ENCODE measurements around the gene ASAP2. TPM values are rescaled to one million over a fixed set of nuclear protein-coding genes. Genes with fewer than 3 reads are reported as not detected.

The ASAP2 gene
- polyA plus RNA-seq, 1 experiment = 30.0 TPM

DNA sequence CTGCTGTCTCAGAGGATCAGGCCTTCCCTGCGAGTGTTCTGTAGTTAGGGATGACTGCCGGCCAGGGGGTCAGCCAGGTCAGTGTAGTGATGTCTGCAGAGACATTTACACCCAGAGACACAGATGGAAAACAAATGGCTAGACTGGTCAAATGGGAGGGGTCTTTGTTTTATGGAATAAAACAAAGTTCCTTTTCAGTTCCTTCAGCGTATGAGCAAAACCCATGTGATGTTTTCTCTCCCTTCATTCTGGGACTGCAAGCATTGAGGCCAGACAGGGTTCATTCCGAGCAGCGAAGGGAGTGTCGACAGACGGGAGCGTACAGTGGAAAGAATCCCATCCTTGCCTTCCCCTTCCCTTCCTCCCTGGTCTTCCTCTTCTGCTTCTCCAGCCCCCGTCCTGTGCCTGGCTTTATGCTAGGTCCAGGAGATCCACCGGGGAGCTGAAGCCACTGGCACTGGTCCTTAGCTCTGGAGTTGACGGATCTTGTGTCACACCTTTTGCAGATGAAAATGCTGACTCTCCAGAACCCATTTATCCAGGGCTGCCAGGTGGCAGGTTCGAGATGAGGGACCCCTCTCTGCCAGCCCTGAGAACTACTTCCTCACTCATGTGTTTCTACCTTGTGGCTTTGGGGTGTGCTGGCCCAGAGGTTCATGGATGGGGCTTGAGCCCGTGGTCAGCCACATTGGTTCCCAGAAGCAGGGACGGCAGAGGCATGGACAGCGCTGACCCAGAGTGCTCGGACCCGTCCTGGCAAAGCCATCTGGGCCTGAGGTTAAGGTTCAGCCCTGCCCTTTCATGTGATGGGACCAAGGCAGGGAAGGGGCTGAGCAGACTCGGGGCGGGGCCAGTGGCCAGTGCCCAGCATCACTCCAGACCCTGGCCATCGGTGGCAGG lies 192.5 kb downstream of the ASAP2 start:
- ChIA-PET CTCF (no interaction called here), POLR2A (no interaction called here)
- no peaks in the 10 kb centered on the region for H3K27me3 ChIP-seq (ENCODE audit: control insufficient read depth, insufficient read depth, low read length)
- no peaks in the 10 kb centered on the region for H3K9me3 ChIP-seq (ENCODE audit: control insufficient read depth, insufficient read depth, low read length)
- H3K4me3 ChIP-seq (ENCODE audit: low read depth, low read length) = no peak overlapping the region
- no peak overlapping the region for H3K27ac ChIP-seq (ENCODE audit: low read depth, low read length)
- no peak for DNase-seq (ENCODE audit: low read depth, low spot score)
- TF ChIP-seq, protein P1, sequence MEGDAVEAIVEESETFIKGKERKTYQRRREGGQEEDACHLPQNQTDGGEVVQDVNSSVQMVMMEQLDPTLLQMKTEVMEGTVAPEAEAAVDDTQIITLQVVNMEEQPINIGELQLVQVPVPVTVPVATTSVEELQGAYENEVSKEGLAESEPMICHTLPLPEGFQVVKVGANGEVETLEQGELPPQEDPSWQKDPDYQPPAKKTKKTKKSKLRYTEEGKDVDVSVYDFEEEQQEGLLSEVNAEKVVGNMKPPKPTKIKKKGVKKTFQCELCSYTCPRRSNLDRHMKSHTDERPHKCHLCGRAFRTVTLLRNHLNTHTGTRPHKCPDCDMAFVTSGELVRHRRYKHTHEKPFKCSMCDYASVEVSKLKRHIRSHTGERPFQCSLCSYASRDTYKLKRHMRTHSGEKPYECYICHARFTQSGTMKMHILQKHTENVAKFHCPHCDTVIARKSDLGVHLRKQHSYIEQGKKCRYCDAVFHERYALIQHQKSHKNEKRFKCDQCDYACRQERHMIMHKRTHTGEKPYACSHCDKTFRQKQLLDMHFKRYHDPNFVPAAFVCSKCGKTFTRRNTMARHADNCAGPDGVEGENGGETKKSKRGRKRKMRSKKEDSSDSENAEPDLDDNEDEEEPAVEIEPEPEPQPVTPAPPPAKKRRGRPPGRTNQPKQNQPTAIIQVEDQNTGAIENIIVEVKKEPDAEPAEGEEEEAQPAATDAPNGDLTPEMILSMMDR (IDR thresholded peaks at IDR 0.05; ENCODE audit: low read depth, low read length) = no peak

DNA sequence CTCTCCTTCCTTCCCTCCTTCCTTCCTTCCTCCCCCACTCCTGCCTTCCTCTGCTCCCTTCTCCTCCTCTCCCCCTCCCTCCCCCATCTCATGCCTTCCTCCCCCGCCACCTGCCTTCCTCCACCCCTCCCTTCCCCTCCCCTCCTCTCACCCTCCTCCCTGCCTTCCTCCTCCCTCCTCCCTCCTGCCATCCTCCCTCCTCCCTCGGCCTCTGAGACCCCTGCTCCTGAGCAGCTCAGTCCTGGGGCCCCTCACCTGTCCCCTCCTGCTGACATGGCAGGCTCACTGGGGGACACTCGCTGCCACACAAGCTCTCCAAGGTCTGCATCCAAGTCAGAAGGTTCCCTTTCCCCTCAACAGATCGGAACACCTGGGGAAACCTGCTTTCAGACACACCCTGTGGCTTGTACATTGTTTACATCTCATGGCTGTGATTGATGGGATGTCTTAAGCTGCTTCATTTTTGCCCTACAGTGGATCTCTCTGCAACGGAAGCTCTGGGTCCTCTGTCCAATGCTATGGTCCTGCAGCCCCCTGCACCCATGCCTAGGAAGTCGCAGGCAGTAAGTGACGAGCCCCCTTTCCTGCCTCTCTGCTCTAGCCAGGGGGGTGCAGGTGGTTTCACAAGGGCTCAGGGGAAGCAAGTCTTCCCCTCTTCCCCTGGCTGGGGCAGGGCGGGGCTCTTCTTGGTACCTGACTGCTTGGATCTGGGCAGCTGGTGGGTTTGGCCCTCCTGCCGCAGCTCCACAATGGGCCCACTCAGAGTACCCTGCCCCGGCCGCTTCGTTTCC lies 193.9 kb downstream of the ASAP2 start:
- CTCF ChIA-PET = interaction anchor here (1.0 to 1.3 kb wide), 2 partner anchors 29 to 414 kb away, joined by 3 to 4 read pairs; no protein-coding TSS in a partner anchor
- Histone ChIP-seq H3K27ac (ENCODE audit: low read depth, low read length) (no peak overlapping the region), H3K4me3 (ENCODE audit: low read depth, low read length) (no peak overlapping the region), H3K27me3 (ENCODE audit: control insufficient read depth, insufficient read depth, low read length) (no peaks in the 10 kb centered on the region), H3K9me3 (ENCODE audit: control insufficient read depth, insufficient read depth, low read length) (no peaks in the 10 kb centered on the region)
- DNase-seq (ENCODE audit: low read depth, low spot score) = no peak
- POLR2A ChIA-PET = no interaction called here
- TF ChIP-seq, protein P1 (IDR thresholded peaks at IDR 0.05; ENCODE audit: low read depth, low read length) = no peak

DNA sequence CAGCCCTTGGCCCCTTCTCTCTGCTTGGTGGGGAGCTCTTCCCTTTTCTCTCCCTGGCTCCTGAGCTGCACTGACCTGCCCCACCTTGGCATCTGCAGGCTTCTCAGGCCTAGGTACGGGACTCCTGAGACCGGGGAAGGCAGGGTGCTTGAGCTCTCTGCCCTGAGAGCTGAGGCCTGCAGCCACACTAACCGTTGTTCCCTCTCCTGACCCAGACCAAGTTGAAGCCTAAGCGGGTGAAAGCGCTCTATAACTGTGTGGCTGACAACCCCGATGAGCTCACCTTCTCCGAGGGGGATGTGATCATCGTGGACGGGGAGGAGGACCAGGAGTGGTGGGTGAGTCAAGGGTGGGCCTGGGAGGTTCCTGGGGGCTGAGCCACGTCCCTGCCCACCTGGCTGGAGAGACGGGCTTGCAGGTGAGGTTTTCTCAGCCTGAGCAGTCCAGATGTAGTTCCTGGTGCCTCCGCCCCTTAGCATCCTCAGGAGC lies 194.5 kb downstream of the ASAP2 start:
- ChIA-PET POLR2A (no interaction called here), CTCF (interaction anchor here (1.0 to 1.3 kb wide), 2 partner anchors 30 to 413 kb away, joined by 3 to 4 read pairs; no protein-coding TSS in a partner anchor)
- H3K4me3 ChIP-seq (ENCODE audit: low read depth, low read length) = no peak overlapping the region

DNA sequence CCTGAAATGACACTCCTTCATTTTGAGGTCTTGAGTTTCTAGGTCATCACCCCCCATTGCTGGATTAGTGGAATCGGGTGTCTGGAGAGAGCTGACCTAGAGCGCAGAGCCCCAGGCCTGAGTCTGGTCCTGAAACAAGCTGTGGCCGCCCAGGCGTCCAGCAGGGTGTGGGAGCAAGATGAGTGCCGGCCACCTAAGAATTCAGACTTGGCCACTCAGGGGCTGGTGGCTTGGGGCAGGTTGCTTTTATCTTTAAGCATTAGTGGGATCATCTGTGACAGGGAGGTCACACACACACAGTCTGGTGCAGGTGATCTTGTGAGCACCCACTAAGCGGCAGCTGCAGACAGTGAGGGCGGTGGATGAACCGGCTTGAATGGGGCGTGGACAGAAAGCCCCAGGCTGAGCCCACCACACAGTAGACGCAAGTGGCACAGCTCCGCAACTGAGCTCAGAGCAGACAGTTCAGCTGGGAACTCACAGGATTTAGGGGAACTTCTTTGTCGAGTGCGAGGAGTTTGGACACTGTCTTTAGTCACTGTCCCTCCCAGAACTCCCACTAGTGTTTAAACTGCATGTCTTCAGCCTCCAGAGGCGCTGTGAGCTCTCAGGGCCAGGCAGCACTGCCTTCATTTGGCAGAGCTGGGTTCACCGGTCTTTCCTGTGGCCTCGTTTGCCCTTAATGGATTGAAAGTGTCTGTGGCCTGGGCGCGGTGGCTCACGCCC lies 195.2 kb downstream of the ASAP2 start:
- H3K4me3 ChIP-seq (ENCODE audit: low read depth, low read length) = no peak overlapping the region
- ChIA-PET CTCF (interaction anchor here (1.0 to 1.1 kb wide), 2 partner anchors 31 to 412 kb away, joined by 3 to 4 read pairs; no protein-coding TSS in a partner anchor), POLR2A (no interaction called here)
- no peak overlapping the region for H3K27ac ChIP-seq (ENCODE audit: low read depth, low read length)
- no peaks in the 10 kb centered on the region for H3K27me3 ChIP-seq (ENCODE audit: control insufficient read depth, insufficient read depth, low read length)
- DNase-seq (ENCODE audit: low read depth, low spot score) = no peak
- TF ChIP-seq, protein P1 (IDR thresholded peaks at IDR 0.05; ENCODE audit: low read depth, low read length) = no peak
- H3K9me3 ChIP-seq (ENCODE audit: control insufficient read depth, insufficient read depth, low read length) = no peaks in the 10 kb centered on the region

More for the DNA sequence above, 194.5 kb downstream of the ASAP2 start:
- Histone ChIP-seq H3K9me3 (ENCODE audit: control insufficient read depth, insufficient read depth, low read length) (no peaks in the 10 kb centered on the region), H3K27me3 (ENCODE audit: control insufficient read depth, insufficient read depth, low read length) (no peaks in the 10 kb centered on the region), H3K27ac (ENCODE audit: low read depth, low read length) (no peak overlapping the region)
- TF ChIP-seq, protein P1 (IDR thresholded peaks at IDR 0.05; ENCODE audit: low read depth, low read length) = no peak
- no peak for DNase-seq (ENCODE audit: low read depth, low spot score)
